HG03442 (cell line): ENCODE data around the gene FOSB.
A peak's percentile ranks its signal among the peaks of the same experiment; 100 is the strongest.
"Not testable (repeated sequence)": the region's sequence is repeated elsewhere in the genome, so short reads cannot be mapped to it uniquely, and the experiment has no call there.

ENCODE experiments used
- ATAC-seq: cut with Tn5 transposase; IDR thresholded peaks from one replicate; pipeline ENCODE4 v1.9.1; 2021; ENCODE audit warnings: mild to moderate bottlenecking, moderate library complexity; ENCODE audit not compliant: unreplicated experiment

FOSB gene

GRCh38 chr19:45467456-45468158 is at the start of gene FOSB:
TSS of gene FOSB (plus strand) at chr19:45467996. CDS start at chr19:45468587, 591 bp downstream.
- ATAC-seq: peak; percentile 40

DNA sequence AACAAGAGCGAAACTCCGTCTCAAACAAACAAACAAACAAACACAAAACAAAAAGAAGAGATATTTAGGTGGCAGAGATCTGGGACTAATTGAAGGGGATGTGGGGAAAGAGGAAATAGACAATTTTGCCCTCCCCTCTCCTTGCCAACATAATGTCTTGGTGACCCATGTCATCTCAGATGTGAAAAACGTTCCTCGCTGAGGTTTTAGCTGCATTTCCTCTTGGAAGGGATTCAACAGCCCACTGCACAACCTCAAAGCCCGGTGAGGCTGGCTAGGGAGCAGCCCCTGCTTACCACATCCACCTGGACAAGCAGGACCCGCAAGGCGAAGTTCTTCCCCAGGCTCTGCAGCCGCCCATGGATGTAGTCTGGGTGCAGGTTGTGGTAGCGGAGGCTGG is 49.0 kb upstream of the FOSB start:
- ATAC-seq: no peak

- ATAC-seq: peak; percentile 40
These were observed 48.4 kb upstream of the FOSB start for GRCh38 chr19:45419396-45419795.

DNA sequence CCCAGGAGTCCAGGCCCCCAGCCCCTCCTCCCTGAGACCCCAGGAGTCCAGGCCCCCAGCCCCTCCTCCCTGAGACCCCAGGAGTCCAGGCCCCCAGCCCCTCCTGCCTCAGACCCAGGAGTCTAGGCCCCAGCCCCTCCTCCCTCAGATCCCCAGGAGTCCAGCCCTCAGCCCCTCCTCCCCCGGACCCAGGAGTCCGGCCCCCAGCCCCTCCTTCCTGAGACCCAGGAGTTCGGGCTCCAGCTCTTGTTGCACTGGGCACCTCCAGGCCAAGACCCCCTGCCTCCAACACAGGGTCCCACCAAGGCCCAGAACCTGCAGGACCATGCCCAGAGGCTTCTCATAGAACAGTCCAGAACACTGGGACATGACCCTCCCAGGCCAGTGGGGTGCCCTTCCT is 47.9 kb upstream of the FOSB start:
- no peak for ATAC-seq

DNA sequence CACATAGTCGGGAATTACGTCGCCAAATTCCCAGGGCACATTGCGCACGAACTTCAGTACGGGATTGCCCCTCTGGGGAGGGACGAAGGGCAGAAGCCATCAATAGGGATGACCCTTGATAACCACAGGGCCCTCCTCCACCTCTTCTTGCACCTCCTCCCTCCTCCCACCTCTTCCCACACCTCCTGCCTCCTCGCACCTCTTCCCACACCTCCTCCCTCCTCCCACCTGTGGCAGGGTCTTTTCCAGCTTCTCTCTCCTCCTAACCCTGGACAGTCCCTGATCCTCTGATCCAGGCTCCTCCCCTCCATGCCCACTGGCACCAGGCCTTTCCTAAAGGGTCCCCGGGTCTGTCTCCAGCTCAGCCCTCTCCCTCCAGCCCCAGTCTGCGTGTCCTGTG is 47.4 kb upstream of the FOSB start:
- ATAC-seq: no peak

DNA sequence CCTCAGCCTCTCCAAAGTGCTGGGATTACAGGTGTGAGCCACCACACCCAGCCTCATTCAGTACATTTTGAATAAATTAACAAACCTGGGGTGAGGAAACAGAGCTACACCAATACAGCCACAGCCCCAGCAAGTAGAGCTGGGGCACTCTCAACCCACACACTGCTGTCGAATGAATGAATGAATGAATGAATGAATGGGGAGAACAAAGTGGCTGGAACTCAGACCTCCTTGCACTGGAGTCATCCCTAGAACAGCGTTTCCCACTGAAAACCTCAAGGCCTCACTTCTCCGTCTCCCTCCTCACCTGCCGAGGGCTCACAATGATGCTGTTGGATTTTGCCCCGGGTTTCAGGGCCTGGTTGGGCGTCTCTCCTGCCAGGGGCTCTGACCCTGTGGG is 46.9 kb upstream of the FOSB start:
- no peak for ATAC-seq

- ATAC-seq: no peak
These were observed 45.8 kb upstream of the FOSB start for GRCh38 chr19:45421947-45422498.

- ATAC-seq: no peak
These were observed 44.7 kb upstream of the FOSB start for GRCh38 chr19:45423033-45423588.

DNA sequence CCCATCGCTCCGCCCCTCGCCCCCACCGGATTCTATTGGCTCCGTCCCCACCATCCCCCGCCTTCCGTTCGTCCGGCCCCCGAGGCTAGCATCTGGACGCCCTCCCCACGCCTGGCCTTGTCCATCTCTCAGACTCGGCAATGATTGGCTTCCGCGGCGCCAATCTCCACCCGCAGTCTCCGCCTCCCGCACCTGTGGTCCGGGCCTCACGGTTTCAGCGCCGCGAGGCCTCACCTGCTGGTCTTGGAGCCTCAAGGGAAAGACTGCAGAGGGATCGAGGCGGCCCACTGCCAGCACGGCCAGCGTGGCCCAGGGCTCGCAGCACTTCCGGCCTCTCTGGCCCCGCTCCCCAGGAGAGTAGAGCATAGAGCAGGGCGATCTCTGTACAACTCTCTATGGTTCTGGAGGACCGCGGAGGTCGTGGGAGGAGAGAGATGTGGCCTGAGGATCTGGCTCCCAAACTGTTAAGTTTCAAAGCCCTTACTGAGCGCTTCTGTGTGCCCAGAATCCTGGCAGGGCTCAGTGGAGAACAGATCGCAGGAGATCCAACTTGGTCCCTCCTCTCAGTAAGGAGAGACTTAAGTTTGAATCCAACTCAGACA is 44.1 kb upstream of the FOSB start, which contains the start of gene ERCC1:
Gene ERCC1 (minus strand): TSS at position 329 of the 602 bp plus-strand sequence. CDS start 543 bp downstream, outside the sequence.
- ATAC-seq: peak; percentile 50

- no peak for ATAC-seq
These were observed 43.4 kb upstream of the FOSB start for GRCh38 chr19:45424191-45425058.

- ATAC-seq: no peak
These were observed 39.2 kb upstream of the FOSB start for GRCh38 chr19:45428384-45429231.

GRCh38 chr19:45429896-45430295 is 37.9 kb upstream of the FOSB start:
- ATAC-seq: not testable (repeated sequence)

DNA sequence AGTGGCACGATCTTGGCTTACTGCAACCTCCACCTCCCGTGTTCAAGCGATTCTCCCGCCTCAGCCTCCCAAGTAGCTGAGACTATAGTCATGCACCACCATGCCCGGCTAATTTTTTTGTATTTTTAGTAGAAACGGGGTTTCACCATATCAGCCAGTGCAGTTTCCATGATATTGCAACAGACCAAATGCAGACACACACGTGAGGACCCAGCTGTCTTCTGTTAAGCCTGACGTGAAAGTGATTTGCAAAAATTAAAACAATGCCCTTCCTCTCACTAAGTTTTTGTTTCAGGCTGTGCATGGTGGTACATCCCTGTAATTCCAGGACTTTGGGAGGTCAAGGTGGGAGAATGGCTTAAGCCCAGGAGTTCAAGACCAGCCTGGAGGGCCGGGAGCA is 36.8 kb upstream of the FOSB start:
- ATAC-seq: not testable (repeated sequence)

DNA sequence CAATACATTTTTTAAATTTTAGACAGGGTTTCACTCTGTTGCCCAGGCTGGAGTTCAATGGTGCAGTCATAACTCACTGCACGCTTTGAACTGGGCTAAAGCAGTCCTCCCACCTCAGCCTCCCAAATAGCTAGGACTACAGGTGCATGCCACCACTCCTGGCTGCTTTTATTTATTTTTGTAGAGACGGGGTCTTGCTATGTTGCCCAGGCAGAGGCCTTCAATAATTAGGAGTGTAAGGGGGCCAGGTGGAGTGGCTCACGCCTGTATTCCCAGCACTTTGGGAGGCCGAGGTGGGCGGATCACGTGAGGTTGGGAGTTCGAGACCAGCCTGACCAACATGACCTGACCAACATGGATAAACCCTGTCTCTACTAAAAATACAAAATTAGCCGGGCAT is 35.3 kb upstream of the FOSB start:
- ATAC-seq: not testable (repeated sequence)

DNA sequence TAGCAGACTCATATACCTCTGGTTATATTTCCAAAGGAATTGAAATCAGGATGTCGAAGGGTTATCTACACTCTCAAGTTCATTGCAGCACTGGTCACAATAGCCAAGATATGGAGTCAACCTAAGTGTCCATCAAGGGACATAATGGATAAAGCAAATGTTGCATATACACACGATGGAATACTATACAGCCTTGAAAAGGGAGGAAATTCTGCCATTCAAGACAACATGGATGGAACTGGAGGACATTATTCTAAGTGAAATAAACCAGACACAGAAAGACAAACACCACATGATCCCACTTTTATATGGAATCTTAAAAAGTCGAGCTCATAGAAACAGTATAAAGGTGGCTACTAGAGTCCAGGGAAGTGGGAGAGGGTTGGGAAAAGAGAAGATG is 30.5 kb upstream of the FOSB start:
- no peak for ATAC-seq

DNA sequence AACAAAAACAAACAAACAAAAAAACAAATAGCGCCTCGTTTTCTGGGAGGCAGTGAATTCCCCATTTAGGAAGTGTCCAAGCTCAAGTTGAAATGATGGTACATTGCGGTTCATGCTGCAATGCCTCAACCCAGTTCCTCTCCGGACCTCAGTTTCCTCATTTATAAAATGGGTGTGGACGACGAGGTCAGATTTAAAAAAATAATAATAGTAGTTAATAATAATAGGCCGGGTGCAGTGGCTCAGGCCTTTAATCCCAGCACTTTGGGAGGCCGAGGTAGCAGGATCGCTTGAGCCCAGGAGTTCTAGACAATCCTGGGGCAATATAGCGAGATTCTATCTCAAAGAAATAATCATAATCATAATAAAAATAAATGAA is 28.6 kb upstream of the FOSB start:
- ATAC-seq: no peak

DNA sequence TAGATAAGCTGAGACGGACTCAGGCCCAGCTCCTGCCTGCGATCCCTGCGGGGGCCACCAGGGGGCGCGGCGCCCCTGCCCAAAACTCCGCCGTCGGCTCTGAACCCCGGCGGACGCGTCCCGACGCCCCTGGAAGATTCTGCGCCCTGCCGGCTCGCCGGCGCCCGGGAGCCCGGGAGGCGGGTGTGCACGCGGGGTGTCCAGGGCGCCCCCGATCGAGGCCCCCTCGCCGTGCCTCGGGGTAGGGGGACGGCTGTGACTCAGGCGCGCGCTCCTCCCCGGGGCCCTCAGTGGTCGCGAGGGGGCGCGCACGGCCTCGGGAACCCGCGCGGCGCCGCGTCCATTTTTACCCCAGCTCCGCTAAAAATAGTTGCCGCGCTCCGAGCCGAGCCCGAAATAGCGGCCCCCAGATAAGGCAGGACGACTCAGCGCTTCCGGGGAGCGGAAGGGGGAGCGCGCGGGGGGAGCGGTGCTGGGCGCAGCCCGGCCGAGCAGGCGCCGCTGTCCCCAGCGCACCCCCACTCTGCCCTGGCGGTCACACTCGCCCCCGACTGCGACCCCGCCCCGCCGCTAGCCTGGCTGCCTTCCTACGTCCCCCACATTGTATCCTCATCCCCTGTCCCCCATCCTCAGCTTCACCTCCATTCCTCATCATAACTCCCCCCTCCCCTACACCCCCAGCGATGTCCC is 28.1 kb upstream of the FOSB start:
- ATAC-seq: peak; percentile 61

GRCh38 chr19:45440259-45440638 is 27.5 kb upstream of the FOSB start:
- ATAC-seq: no peak

DNA sequence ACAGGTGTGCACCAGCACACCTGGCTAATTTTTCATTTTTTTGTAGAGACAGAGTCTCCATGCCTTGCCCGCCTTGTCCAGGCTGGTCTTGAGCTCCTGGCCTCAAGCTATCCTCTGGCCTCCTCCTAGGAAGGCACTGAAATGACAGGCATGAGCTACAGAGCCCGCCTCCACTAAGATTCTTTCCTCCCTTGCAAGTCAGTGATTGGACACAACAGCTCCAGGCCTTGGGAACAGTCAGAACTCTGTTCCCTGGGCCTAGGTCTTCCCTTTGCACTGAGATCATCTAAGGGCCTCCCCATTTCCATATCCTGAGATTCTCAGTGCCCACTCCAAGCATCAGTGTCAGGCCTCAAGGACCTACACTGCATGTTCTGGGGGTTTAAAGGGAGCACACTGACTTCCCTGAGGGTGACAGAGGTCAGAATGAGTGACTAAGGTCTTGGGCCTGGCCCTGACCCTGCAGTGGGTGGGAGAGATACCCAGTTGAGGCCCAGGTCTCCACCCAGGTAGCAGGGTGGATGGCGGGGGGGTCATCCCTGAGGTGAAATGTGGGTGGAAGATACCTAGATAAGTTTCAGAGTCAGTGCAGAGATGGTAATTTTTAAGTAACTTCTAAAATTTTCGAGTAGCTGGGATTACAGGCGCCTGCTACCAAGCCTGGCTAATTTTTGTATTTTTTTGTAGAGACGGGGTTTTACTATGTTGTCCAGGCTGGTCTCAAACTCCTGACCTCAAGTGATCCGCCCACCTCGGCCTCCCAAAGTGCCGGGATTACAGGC is 26.7 kb upstream of the FOSB start:
- ATAC-seq: no peak
